Adrenal gland (tissue), 12 donors: ENCODE measurements around the gene ESRP2. TPM values are rescaled to one million over a fixed set of nuclear protein-coding genes. Genes with fewer than 3 reads are reported as not detected.

Source experiments
- DNase-seq, 7 donors: peaks; one replicate each; pipeline ENCODE4 v3.0.0-alpha.2; 2019 to 2020
- H3K27ac ChIP-seq, 5 donors: fragments of 200-600 bp; sonication (generic) in 4 of 5; 1 replicate in 3 of 5; 2 replicates in 2 of 5; pipeline versions ENCODE4 v1.5.1 to v1.8.0; 2016 to 2020; ENCODE audit warnings: mild to moderate bottlenecking in 1 of 5
- H3K27me3 ChIP-seq: fragments of 200-600 bp; 2 replicates; pipeline ENCODE4 v1.8.0; 2021
- H3K36me3 ChIP-seq, 2 donors: fragments of 200-600 bp; replicated peaks in 1 of 2; 1 replicate in 1 of 2; 2 replicates in 1 of 2; pipeline versions ENCODE4 v1.5.1 to v1.8.0; 2018 to 2022
- H3K4me1 ChIP-seq, 2 donors: fragments of 200-600 bp; replicated peaks in 1 of 2; 1 replicate in 1 of 2; 2 replicates in 1 of 2; pipeline versions ENCODE4 v1.5.1 to v1.8.0; 2018 to 2021
- H3K4me3 ChIP-seq, 4 donors: fragments of 200-600 bp; sonication (generic) in 3 of 4; one replicate each; pipeline ENCODE4 v1.5.1; 2016 to 2018
- H3K9me3 ChIP-seq, 3 donors: fragments of 200-600 bp; sonication (generic) in 1 of 3; replicated peaks in 1 of 3; 1 replicate in 2 of 3; 2 replicates in 1 of 3; pipeline versions ENCODE4 v1.5.1 to v1.8.0; 2016 to 2021
- CTCF ChIP-seq, 6 experiments: fragments of 450-650 bp in 4 of 6; fragments of 200-600 bp in 2 of 6; sonication (generic) in 1 of 6; IDR thresholded peaks; 1 replicate in 5 of 6; 2 replicates in 1 of 6; pipeline versions ENCODE4 v1.5.1 to v1.8.0; 2016 to 2021; ENCODE audit warnings: antibody characterized with exemption in 6 of 6, mild to moderate bottlenecking in 2 of 6, moderate library complexity in 1 of 6
- POLR2A ChIP-seq, 2 donors: fragments of 450-650 bp; IDR thresholded peaks; one replicate each; pipeline ENCODE4 v1.6.1; 2017; ENCODE audit warnings: antibody characterized with exemption in 2 of 2, mild to moderate bottlenecking in 2 of 2, moderate library complexity in 1 of 2
- WGBS, 4 donors: extraction: QIAGEN DNeasy Blood & Tissue Kit in 2 of 4; methylation state at CpG; one replicate each; pipeline versions ENCODE4 v1.1.5 to v1.1.7; 2013 to 2017; 5-methylcytosine and 5-hydroxymethylcytosine counted together
- intact Hi-C, 2 donors: fragments of 100-400 bp; cut with DNase I; formaldehyde crosslinking; loops; one replicate each; pipeline versions ENCODE4 v1.14.1 to v1.15.0; 2022 to 2023
- polyA plus RNA-seq, 3 donors: library from polyadenylated mRNA; stranded (reverse); fragments of 200-250 nt in 2 of 3; fragments of 350-450 nt in 1 of 3; fragmentation: Illumina TruSeq in 1 of 3; extraction: RNeasy Lipid Tissue Mini Kit (QIAGEN cat#74804) in 1 of 3; gene quantifications; one replicate each; pipeline ENCODE4 v1.2.3, GENCODE V29; 2013 to 2014
- total RNA-seq, 9 donors: library from RNA; depleted of rRNA in 4 of 9; stranded (reverse); fragments of >200 nt in 4 of 9; fragments of 120-200 nt in 1 of 9; fragmentation: NEBNext Ultra II Directional in 1 of 9; extraction: Animal tissue kit (Norgen Biotek cat#: 25700) in 1 of 9; gene quantifications; one replicate each; pipeline versions ENCODE4 v1.1.0 to v1.2.4, GENCODE V29; 2013 to 2023
- donor health status: healthy with polysubstance abuse.
- donor health status: Bipolar disorder and iron deficiency.
- donor health status: DM: yes; HTN: yes; CAD: no.
- donor health status: DM: no; HTN: no; CAD: no.
- donor health status: DM: no; HTN: no; CAD: no.
- donor health status: DM: yes; HTN: yes; CAD: no.

Gene ESRP2
- total and polyA plus RNA-seq, 12 donors: 0.13 to 2.2 (median 0.43) TPM

GRCh38 chr16:68219725-68220351, 16.1 kb downstream of the ESRP2 start:
- no peaks in the 10 kb centered on the region for H3K36me3 ChIP-seq
- H3K27ac ChIP-seq: no peak overlapping the region
- intact Hi-C loops: loop anchor here in 1 of 2 donors (10.0 kb wide), 1 partner anchor 235 kb away; the partner anchor contains the start of gene DPEP3
- TF ChIP-seq POLR2A (IDR thresholded peaks at IDR 0.05): no peak
- no peak for TF ChIP-seq CTCF (IDR thresholded peaks at IDR 0.05)
- H3K9me3 ChIP-seq: no peaks in the 10 kb centered on the region
- no peak overlapping the region for H3K4me3 ChIP-seq
- H3K27me3 ChIP-seq: no peaks in the 10 kb centered on the region
- H3K4me1 ChIP-seq: no peaks in the 10 kb centered on the region
- DNase-seq: no peak
- 91 to 94% (median 92%) methylated on average over 6 of the region's 6 CpGs for WGBS, 4 donors

- TF ChIP-seq CTCF (IDR thresholded peaks at IDR 0.05) (no peak), POLR2A (IDR thresholded peaks at IDR 0.05) (no peak)
- H3K4me3 ChIP-seq: no peak overlapping the region
- no peak for DNase-seq
- no peaks in the 10 kb centered on the region for H3K36me3 ChIP-seq
- no peaks in the 10 kb centered on the region for H3K4me1 ChIP-seq
- 80 to 84% (median 83%) methylated on average over 4 of the region's 4 CpGs for WGBS, 4 donors
- H3K9me3 ChIP-seq: no peaks in the 10 kb centered on the region
- intact Hi-C loops: no loop called here
- H3K27me3 ChIP-seq: no peaks in the 10 kb centered on the region
- H3K27ac ChIP-seq: no peak overlapping the region
Measured at GRCh38 chr16:68217506-68217905, 18.4 kb downstream of the ESRP2 start.

GRCh38 chr16:68216240-68216639, 19.7 kb downstream of the ESRP2 start:
- Histone ChIP-seq H3K4me1 (no peaks in the 10 kb centered on the region), H3K27ac (no peak overlapping the region), H3K36me3 (no peaks in the 10 kb centered on the region), H3K27me3 (no peaks in the 10 kb centered on the region), H3K4me3 (no peak overlapping the region), H3K9me3 (no peaks in the 10 kb centered on the region)
- TF ChIP-seq POLR2A (IDR thresholded peaks at IDR 0.05) (no peak), CTCF (IDR thresholded peaks at IDR 0.05) (no peak)
- 95 to 98% (median 95%) methylated on average over 3 of the region's 3 CpGs for WGBS, 4 donors
- intact Hi-C loops: no loop called here
- DNase-seq: no peak

- Histone ChIP-seq H3K4me1 (no peaks in the 10 kb centered on the region), H3K4me3 (no peak overlapping the region), H3K36me3 (no peaks in the 10 kb centered on the region), H3K27ac (no peak overlapping the region), H3K9me3 (no peaks in the 10 kb centered on the region), H3K27me3 (no peaks in the 10 kb centered on the region)
- WGBS, 4 donors: 90 to 96% (median 94%) methylated on average over 1 of the region's 1 CpG
- TF ChIP-seq POLR2A (IDR thresholded peaks at IDR 0.05): no peak
- no peak for TF ChIP-seq CTCF (IDR thresholded peaks at IDR 0.05)
- no peak for DNase-seq
- intact Hi-C loops: no loop called here
Measured at GRCh38 chr16:68215302-68215701, 20.6 kb downstream of the ESRP2 start.
